Kidney glomerular epithelial cell (primary cell): ENCODE results near the gene CLEC18A.
"Not testable (repeated sequence)": the region's sequence is repeated elsewhere in the genome, so short reads cannot be mapped to it uniquely, and the experiment has no call there.

ENCODE experiments used
- DNase-seq: peaks from one replicate; lab custom pipeline; 2025; lab: John Stamatoyannopoulos, UW

CLEC18A gene

DNA sequence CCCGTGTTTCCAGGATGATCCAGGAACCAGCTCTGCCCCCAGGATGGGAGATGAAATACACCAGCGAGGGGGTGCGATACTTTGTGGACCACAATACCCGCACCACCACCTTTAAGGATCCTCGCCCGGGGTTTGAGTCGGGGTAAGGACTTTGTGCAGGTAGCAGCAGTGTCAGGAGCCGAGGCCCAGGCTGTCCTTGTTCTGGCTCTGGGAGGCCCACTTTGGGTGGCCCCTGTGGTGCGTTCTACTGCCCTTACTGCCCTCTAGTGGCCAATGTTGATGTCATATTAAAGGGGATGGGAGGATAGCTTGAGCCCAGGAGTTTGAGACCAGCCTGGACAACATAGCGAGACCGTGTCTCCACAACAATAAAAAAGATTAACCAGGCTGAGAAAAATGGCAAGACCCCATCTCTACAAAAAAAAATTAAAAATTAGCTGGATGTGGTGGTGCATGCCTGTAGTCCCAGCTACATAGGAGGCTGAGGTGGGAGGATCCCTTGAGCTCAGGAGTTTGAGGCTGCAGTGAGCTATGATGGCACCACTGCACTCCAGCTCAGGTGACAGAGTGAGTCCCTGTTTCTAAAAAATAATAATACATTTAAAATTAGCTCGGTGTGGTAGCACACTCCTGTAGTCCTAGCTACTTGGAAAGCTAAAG lies 20.9 kb upstream of the CLEC18A start:
- peak; percentile 36 for DNase-seq

GRCh38 chr16:69931631-69932030 lies 19.5 kb upstream of the CLEC18A start:
- no peak for DNase-seq

DNA sequence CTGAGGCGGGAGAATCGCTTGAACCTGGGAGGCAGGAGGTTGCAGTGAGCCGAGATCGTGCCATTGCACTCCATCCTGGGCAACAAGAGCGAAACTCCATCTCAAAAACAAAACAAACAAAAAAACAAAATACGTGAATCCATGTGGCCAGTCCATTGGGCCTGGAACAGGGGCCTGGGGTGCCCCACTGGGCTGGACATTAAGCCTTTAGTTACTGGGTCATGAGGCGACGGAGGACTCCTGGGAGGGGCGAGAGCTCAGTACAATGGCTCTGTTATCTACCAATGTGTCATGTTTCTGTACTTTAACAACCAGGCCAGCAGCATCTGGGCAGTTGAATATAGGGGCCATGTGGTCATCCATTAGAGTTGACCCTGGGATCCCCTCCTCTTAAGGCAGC lies 18.9 kb upstream of the CLEC18A start:
- no peak for DNase-seq

GRCh38 chr16:69932691-69933392 lies 18.3 kb upstream of the CLEC18A start:
- no peak for DNase-seq

DNA sequence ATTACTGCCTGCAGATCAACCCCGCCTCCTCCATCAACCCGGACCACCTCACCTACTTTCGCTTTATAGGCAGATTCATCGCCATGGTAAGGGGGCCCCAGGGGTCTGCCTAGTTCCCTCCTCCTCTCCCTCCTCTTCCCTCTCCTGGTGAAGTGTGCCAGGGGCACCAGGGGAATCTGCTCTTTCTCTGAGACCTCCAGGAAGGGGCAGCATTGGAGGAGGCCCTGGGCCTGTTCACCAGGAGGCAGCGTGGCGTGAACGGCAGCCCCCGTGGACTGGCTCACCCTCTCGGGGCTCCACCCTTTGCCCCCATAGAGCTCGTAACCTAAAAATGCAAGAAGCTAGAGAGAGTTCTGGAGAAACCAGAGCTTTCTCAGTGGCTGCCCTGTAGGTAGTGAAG lies 17.1 kb upstream of the CLEC18A start:
- no peak for DNase-seq

DNA sequence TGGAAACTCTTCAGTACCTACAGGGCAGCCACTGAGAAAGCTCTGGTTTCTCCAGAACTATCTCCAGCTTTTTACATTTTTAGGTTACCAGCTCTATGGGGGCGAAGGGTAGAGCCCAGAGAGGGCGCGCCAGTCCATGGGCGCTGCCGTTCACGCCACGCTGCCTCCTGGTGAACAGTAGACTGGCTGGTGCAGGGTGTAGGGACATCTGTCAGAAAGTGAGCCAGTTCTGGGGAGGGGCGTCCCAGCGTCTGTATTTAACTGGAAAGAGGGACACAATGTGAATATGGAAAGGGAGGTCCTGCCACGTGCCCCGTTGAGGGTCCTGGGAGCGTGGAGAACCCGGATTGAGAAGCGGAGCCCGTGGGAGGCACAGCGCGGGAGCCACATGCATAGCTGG lies 16.4 kb upstream of the CLEC18A start:
- DNase-seq, result no peak

GRCh38 chr16:69935278-69935711 lies 15.8 kb upstream of the CLEC18A start:
- DNase-seq, result no peak

DNA sequence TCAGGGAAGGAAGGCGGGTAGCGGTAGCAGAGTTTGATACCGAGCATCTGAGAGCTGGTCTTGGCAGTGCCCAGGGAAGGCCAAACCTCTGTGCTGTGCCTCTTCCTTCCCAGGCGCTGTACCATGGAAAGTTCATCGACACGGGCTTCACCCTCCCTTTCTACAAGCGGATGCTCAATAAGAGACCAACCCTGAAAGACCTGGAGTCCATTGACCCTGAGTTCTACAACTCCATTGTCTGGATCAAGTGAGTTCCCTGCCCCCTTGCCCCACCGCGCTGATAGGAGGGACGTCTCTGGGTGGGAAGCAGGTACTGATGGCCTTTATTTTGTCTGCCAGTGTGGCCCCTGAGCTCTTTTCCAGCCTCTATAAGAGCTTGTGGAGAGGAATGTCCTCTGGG lies 15.4 kb upstream of the CLEC18A start:
- no peak for DNase-seq

DNA sequence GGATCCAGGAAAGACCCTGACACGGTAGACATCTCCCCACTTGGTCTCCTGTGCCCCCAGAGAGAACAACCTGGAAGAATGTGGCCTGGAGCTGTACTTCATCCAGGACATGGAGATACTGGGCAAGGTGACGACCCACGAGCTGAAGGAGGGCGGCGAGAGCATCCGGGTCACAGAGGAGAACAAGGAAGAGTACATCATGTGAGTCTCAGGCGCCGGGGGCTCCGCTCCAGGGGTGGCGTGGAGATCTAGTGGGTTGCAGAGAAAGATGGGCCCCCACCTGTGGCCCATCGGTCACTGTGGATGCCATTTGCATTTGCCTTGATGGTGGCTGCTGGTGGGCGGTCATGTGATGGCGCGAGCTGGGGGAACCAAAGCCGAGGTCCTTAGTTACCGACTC lies 14.9 kb upstream of the CLEC18A start:
- DNase-seq, result no peak

GRCh38 chr16:69936751-69937211 lies 14.4 kb upstream of the CLEC18A start:
- DNase-seq, result no peak

- DNase-seq, result no peak
Observed at GRCh38 chr16:69937465-69937951, 13.6 kb upstream of the CLEC18A start.

GRCh38 chr16:69938981-69939820 lies 11.9 kb upstream of the CLEC18A start:
- DNase-seq, result no peak

GRCh38 chr16:69939821-69940585 lies 11.1 kb upstream of the CLEC18A start:
- DNase-seq, result no peak

DNA sequence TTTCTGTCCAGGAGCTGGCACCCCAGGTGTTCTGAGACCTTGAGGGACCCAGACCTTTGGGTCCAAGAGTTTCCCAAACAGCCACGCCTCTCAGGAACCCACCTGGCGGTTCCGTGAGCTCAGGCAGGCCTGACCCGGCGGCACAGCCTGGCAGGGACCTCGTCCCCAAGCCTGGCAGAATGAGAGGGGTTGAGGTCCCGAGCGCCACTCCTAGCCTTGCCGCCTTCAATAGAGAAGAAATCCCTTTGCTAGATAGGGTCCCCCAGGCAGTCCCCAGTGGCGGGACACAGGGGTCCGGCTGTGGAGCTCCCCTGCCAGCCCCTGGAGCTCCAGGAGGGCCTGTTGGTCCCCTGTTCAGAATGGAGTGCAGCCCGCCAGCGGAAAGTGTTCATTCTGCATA lies 10.5 kb upstream of the CLEC18A start:
- DNase-seq, result no peak

- DNase-seq, result no peak
Observed at GRCh38 chr16:69941251-69942098, 9.7 kb upstream of the CLEC18A start.

- no peak for DNase-seq
Observed at GRCh38 chr16:69942099-69942491, 9.0 kb upstream of the CLEC18A start.

GRCh38 chr16:69942627-69943170 lies 8.4 kb upstream of the CLEC18A start:
- DNase-seq, result no peak

DNA sequence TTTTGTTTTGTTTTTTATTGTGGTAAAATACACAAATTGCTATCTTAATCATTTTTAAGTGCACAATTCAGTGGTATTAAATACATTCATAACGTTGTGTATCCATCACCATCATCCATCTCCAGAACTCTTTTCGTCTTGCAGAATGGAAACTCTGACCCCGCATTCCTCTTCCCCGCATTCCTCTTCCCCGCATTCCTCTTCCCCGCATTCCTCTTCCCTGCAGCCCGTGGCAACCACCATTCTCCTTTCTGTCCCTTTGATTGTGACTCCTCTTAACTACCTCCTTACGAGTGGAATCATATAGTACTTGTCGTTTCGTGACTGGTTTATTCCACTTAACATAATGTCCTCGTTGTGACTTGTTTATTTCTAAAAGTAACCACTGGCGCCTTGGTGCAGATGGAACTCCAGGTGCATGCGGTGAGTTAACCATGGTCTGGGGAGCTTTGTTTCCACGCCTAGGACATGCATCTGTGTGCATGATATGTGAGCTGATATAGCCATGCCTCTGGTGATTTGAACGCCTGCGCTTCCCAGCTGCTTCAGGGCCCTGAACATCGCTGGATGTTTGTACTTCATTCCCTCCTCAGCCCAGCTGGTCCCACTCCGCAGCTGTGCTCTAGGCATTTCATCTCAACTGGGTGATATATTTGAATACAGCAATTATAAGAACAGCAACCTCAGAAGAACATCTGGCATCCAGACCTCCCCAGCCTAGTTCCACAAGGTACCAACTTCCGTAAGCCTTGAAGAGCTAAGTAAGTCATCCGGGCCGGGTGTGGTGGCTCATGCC lies 7.7 kb upstream of the CLEC18A start:
- not testable (repeated sequence) for DNase-seq

- DNase-seq, result not testable (repeated sequence)
Observed at GRCh38 chr16:69950411-69950810, 723 bp upstream of the CLEC18A start.

GRCh38 chr16:69951672-69952031 lies 518 bp downstream of the CLEC18A start:
- not testable (repeated sequence) for DNase-seq
